OCI-LY7 (cell line): ENCODE data around the gene PRAME.

Source experiments
- CTCF ChIP-seq: fragments of 200-600 bp; sonication (generic); conservative IDR thresholded peaks from 2 replicates; pipeline ENCODE4 v1.5.1; 2014; ENCODE audit warnings: mild to moderate bottlenecking, antibody characterized with exemption, low read length, moderate library complexity, mixed read lengths
- EZH2phosphoT487 ChIP-seq: fragments of 200-600 bp; sonication (generic); IDR thresholded peaks from 2 replicates; pipeline ENCODE4 v1.6.1; 2018; ENCODE audit warnings: low read depth, borderline replicate concordance, mild to moderate bottlenecking, mixed run types, antibody characterized with exemption, low read length, moderate library complexity, mixed read lengths

DNA sequence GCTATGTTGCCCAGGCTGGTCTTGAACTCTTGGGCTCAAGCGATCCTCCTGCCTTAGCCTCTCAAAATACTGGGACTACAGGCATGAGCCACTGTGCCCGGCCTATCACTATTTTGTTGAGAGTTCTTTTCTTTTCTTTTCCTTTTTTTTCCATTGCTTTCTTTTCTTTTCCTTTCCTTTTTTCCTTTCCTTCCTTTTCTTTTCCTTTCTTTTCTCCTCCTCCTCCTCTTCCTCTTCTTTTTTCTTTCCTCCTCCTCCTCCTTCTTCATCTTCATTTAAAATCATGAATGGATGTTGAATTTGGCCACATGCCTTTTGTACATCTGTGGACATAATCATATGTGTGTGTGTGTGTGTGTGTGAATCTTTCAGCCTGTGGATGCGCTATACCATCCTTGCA is 25.7 kb upstream of the PRAME start:
- TF ChIP-seq CTCF = 0 out of 2 replicates have a peak, but pooled peaks have one; percentile 11
- no peak for TF ChIP-seq EZH2phosphoT487
